ENCODE results near the gene WFS1. TPM values are rescaled to one million over a fixed set of nuclear protein-coding genes. Genes with fewer than 3 reads are reported as not detected.

The WFS1 gene
- total RNA-seq, 1 experiment from 2014 or later, result 57.1 TPM

GRCh38 chr4:6263526-6264224 lies 6.0 kb upstream of the WFS1 start:
- Histone ChIP-seq H3K4me1 (replicated peaks; ENCODE audit: insufficient read depth) (peaks cover under 1% of the 10 kb centered on the region; the same call in 1 of the 2 replicates), H3K27ac (no peak overlapping the region), H3K9me2 (ENCODE audit: insufficient read depth) (no peaks in the 10 kb centered on the region), H3K4me3 (no peak overlapping the region), H3K27me3 (ENCODE audit: insufficient read depth, low read depth) (0 out of 2 replicates have a peak, but pooled peaks cover 3% of the 10 kb centered on the region), H4K20me1 (ENCODE audit: insufficient read depth) (no peaks in the 10 kb centered on the region), H3K9me3 (ENCODE audit: insufficient read depth, low read depth) (no peaks in the 10 kb centered on the region), H2AFZ (no peak overlapping the region), H3K79me2 (ENCODE audit: low read depth) (no peaks in the 10 kb centered on the region), H3F3A (ENCODE audit: insufficient read depth, low read depth) (no peaks in the 10 kb centered on the region), H3K36me3 (ENCODE audit: low read depth) (no peaks in the 10 kb centered on the region), H3K4me2 (no peak overlapping the region)
- ChIA-PET CTCF (interaction anchor here (0.6 to 2.6 kb wide), 4 partner anchors 13 to 67 kb away, joined by 3 to 18 read pairs (median 12); no protein-coding TSS in a partner anchor), POLR2A (ENCODE audit: unreplicated experiment) (no interaction called here)
- intact Hi-C loops (cut with micrococcal nuclease; ENCODE audit: unreplicated experiment), result loop anchor here (1.0 kb wide), 1 partner anchor 64 kb away; no protein-coding TSS in a partner anchor
- no peak for TF ChIP-seq CTCF (conservative IDR thresholded peaks at IDR 0.05)
- no peak for TF ChIP-seq EZH2 (IDR thresholded peaks at IDR 0.05; ENCODE audit: low read depth)
- DNase-seq, result no peak
- BruUV-seq (replicated peaks), result no TSS peak

DNA sequence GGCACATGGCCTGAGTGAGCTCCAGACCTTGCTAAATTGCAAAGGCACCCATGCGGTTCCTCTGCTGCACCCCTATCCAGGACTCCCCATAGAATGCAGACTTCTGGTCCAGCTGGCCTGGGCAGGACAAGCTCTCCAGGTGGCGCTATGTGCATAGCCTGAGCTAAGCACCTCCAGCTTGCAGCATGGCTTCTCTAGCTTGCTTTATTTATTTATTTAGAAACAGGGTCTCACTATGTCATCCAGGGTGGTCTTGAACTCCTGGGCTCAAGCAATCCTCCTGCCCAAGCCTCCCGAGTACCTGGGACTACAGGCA lies 5.5 kb upstream of the WFS1 start:
- ChIA-PET POLR2A (ENCODE audit: unreplicated experiment) (no interaction called here), CTCF (interaction anchor here (0.6 to 2.6 kb wide), 4 partner anchors 13 to 67 kb away, joined by 3 to 18 read pairs (median 12); no protein-coding TSS in a partner anchor)
- Histone ChIP-seq H3K36me3 (ENCODE audit: low read depth) (no peaks in the 10 kb centered on the region), H3K79me2 (ENCODE audit: low read depth) (no peaks in the 10 kb centered on the region), H3K27ac (no peak overlapping the region), H3F3A (ENCODE audit: insufficient read depth, low read depth) (no peaks in the 10 kb centered on the region), H2AFZ (no peak overlapping the region), H3K27me3 (ENCODE audit: insufficient read depth, low read depth) (0 out of 2 replicates have a peak, but pooled peaks cover 3% of the 10 kb centered on the region), H3K9me2 (ENCODE audit: insufficient read depth) (no peaks in the 10 kb centered on the region), H3K4me3 (no peak overlapping the region), H4K20me1 (ENCODE audit: insufficient read depth) (no peaks in the 10 kb centered on the region), H3K4me1 (replicated peaks; ENCODE audit: insufficient read depth) (peaks cover 6% of the 10 kb centered on the region; the same call in 1 of the 2 replicates), H3K4me2 (no peak overlapping the region), H3K9me3 (ENCODE audit: insufficient read depth, low read depth) (no peaks in the 10 kb centered on the region)
- TF ChIP-seq CTCF (conservative IDR thresholded peaks at IDR 0.05), result peak; percentile 57
- no peak for TF ChIP-seq EZH2 (IDR thresholded peaks at IDR 0.05; ENCODE audit: low read depth)
- BruUV-seq (replicated peaks), result no TSS peak
- intact Hi-C loops (cut with micrococcal nuclease; ENCODE audit: unreplicated experiment), result loop anchor here (1.0 kb wide), 1 partner anchor 63 kb away; no protein-coding TSS in a partner anchor
- peak in 1 of 2 experiments; percentile 57 for DNase-seq

DNA sequence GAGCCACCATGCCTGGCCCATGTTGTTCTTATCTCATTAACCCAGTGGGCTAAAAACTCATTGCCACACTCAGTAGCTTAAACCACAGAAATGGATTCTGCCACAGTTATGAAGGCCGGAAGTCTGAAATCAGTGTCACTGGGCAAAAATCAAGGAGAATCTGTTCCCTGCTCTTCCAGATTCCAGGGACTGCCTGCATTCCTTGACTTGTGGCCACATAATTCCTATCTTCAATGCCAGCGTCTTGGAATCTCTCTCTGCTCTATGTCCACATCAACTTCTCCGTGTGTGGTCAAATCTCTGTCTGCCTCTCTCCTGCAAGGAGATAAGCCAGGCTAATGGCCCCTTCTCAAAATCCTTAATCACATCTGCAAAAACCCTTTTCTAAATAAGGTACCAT lies 4.1 kb upstream of the WFS1 start:
- H4K20me1 ChIP-seq (ENCODE audit: insufficient read depth), result 0 out of 2 replicates have a peak, but pooled peaks cover under 1% of the 10 kb centered on the region

More for the DNA sequence above, 4.1 kb upstream of the WFS1 start:
- intact Hi-C loops (cut with micrococcal nuclease; ENCODE audit: unreplicated experiment), result no loop called here
- no peaks in the 10 kb centered on the region for H3F3A ChIP-seq (ENCODE audit: insufficient read depth, low read depth)
- no peak overlapping the region for H2AFZ ChIP-seq
- no TSS peak for BruUV-seq (replicated peaks)
- H3K9me3 ChIP-seq (ENCODE audit: insufficient read depth, low read depth), result no peaks in the 10 kb centered on the region
- H3K79me2 ChIP-seq (ENCODE audit: low read depth), result no peaks in the 10 kb centered on the region
- H3K9me2 ChIP-seq (ENCODE audit: insufficient read depth), result no peaks in the 10 kb centered on the region
- H3K4me1 ChIP-seq (replicated peaks; ENCODE audit: insufficient read depth), result peaks cover 7% of the 10 kb centered on the region; the same call in 1 of the 2 replicates
- no peak overlapping the region for H3K4me3 ChIP-seq
- H3K27ac ChIP-seq, result no peak overlapping the region
- H3K4me2 ChIP-seq, result no peak overlapping the region
- ChIA-PET CTCF (no interaction called here), POLR2A (ENCODE audit: unreplicated experiment) (no interaction called here)
- no peaks in the 10 kb centered on the region for H3K36me3 ChIP-seq (ENCODE audit: low read depth)
- no peak for DNase-seq
- H3K27me3 ChIP-seq (ENCODE audit: insufficient read depth, low read depth), result 0 out of 2 replicates have a peak, but pooled peaks cover 3% of the 10 kb centered on the region
- TF ChIP-seq EZH2 (IDR thresholded peaks at IDR 0.05; ENCODE audit: low read depth) (no peak), CTCF (conservative IDR thresholded peaks at IDR 0.05) (no peak)
